Fibroblast of lung (primary cell): Measurements from ENCODE around the gene DOCK4.

Experiments
- EZH2 ChIP-seq: IDR thresholded peaks from 2 replicates; pipeline ENCODE4 v1.5.1; 2012; ENCODE audit warnings: low read length, control low read depth, mild to moderate bottlenecking; ENCODE audit errors: missing control alignments
- TF ChIP-seq, protein P1 (sequence below), 2 donors: IDR thresholded peaks in 1 of 2; conservative IDR thresholded peaks in 1 of 2; 1 replicate in 1 of 2; 2 replicates in 1 of 2; pipeline ENCODE4 v1.5.1; 2011 to 2012; ENCODE audit warnings: low read length in 2 of 2, control low read depth in 1 of 2, inconsistent platforms in 1 of 2, low read depth in 1 of 2, mild to moderate bottlenecking in 1 of 2

DNA sequence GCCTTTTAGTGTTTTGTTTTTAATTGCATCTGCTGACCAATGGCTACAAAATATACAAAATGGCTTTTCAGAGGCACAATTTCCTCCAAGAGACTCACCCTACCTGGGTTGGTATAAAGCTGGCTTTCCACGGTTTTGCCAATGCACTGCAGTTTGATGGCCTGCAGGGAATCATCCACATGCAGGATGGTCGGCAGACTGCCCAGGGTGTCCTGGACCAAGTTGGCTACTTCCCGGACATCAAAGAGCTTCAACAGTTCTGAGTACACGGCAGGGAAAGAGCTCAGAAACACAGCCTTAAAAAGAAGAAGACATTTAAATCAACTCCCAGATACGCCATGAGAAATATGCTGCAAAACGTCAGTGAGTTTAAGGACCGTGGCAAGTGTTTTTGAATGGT lies 342.9 kb downstream of the DOCK4 start:
- TF ChIP-seq, protein P1, sequence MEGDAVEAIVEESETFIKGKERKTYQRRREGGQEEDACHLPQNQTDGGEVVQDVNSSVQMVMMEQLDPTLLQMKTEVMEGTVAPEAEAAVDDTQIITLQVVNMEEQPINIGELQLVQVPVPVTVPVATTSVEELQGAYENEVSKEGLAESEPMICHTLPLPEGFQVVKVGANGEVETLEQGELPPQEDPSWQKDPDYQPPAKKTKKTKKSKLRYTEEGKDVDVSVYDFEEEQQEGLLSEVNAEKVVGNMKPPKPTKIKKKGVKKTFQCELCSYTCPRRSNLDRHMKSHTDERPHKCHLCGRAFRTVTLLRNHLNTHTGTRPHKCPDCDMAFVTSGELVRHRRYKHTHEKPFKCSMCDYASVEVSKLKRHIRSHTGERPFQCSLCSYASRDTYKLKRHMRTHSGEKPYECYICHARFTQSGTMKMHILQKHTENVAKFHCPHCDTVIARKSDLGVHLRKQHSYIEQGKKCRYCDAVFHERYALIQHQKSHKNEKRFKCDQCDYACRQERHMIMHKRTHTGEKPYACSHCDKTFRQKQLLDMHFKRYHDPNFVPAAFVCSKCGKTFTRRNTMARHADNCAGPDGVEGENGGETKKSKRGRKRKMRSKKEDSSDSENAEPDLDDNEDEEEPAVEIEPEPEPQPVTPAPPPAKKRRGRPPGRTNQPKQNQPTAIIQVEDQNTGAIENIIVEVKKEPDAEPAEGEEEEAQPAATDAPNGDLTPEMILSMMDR (conservative IDR thresholded peaks at IDR 0.05 in 1 of 2, IDR thresholded peaks at IDR 0.05 in 1 of 2; ENCODE audit: low read depth in 1 of 2, low read length in 2 of 2): no peak
- no peak for TF ChIP-seq EZH2
